HS-27A (cell line): ENCODE results near the gene KIF21A.

Source experiments
- DNase-seq: peaks from one replicate; pipeline ENCODE4 v3.0.0-alpha.2; 2012; ENCODE audit warnings: low read depth, missing footprints

The KIF21A gene

DNA sequence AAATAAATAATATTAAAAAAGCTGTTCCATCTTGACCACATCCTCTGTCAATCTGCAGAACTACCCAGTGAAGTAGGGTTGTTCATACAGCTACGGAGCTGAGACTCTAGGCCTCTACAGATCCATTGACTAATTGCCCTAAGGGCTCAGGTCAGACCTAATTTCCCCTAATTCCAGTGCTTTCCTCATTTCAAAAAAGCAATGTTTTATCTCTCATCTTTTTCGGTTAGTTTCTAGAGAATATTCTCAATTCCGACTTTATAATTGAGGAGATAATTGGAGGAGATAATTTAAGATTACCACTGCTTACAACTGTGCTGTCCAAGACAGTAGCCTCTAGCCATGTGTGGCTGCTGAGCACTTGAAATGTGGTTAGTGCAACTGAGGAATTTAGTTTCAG lies 167.1 kb downstream of the KIF21A start:
- no peak for DNase-seq

- no peak for DNase-seq
Observed at GRCh38 chr12:39272871-39273655, 169.9 kb downstream of the KIF21A start.

- DNase-seq = no peak
Observed at GRCh38 chr12:39269492-39269891, 173.4 kb downstream of the KIF21A start.

GRCh38 chr12:39267886-39268285 lies 175.0 kb downstream of the KIF21A start:
- no peak for DNase-seq

DNA sequence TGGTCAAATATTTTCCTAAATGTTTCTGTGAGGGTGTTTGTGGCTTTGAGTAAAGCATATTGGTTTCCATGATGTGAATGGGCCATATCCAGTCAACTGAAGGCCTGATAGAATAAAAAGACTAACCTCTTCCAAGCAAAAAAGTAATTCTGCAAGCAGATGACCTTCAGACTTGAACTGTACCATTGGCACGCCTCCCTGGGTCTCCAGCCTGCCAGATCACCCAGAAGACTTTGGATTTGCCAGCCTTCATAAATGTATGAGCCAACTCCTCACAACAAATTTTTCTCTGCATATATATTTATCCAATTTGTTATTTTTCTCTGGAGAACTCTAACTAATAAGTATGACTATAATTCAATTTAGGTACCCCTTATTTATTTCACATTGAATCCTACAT lies 190.3 kb downstream of the KIF21A start:
- DNase-seq = no peak
